ENCODE results near the gene AP3B2. TPM values are rescaled to one million over a fixed set of nuclear protein-coding genes. Genes with fewer than 3 reads are reported as not detected.

The AP3B2 gene, protein sequence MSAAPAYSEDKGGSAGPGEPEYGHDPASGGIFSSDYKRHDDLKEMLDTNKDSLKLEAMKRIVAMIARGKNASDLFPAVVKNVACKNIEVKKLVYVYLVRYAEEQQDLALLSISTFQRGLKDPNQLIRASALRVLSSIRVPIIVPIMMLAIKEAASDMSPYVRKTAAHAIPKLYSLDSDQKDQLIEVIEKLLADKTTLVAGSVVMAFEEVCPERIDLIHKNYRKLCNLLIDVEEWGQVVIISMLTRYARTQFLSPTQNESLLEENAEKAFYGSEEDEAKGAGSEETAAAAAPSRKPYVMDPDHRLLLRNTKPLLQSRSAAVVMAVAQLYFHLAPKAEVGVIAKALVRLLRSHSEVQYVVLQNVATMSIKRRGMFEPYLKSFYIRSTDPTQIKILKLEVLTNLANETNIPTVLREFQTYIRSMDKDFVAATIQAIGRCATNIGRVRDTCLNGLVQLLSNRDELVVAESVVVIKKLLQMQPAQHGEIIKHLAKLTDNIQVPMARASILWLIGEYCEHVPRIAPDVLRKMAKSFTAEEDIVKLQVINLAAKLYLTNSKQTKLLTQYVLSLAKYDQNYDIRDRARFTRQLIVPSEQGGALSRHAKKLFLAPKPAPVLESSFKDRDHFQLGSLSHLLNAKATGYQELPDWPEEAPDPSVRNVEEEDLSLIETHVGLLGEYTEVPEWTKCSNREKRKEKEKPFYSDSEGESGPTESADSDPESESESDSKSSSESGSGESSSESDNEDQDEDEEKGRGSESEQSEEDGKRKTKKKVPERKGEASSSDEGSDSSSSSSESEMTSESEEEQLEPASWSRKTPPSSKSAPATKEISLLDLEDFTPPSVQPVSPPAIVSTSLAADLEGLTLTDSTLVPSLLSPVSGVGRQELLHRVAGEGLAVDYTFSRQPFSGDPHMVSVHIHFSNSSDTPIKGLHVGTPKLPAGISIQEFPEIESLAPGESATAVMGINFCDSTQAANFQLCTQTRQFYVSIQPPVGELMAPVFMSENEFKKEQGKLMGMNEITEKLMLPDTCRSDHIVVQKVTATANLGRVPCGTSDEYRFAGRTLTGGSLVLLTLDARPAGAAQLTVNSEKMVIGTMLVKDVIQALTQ
- 1.5 and 1.6 TPM in 2 replicates for polyA plus RNA-seq (2013)

DNA sequence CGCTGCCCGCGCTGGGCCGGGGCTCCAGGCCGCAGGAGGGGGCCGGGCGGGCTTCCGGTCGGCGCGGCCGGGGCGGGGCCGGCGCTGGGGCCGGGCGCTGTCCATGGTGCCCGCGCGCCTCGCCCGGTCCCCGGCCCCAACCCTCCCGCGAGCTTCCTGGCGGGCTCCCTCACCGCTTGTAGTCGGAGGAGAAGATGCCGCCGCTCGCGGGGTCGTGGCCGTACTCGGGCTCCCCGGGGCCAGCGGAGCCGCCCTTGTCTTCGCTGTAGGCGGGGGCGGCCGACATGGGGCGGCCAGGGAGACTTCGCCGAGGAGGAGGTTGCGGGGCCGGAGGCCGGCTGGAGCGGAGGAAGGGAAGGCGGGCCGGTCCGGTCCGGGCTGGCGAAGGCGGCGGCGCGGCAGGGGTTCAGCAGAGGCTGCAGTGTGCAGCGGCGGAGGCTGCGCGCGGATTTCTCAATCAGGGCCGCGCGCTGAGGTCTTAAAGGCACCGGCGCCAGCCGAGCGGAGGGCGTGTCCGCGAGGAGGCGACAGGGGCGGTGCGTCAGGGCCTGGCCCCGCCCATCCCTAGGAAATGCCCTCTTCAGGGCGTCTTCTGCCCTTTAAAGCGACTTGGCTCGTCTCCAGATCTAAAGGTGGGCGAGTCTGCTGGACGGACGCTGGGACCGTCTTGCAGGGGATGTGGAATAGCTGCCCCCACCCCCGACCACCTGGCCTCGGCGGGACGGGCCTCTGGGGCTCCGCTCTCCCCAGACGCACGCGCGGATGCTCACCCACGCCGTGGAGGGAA is at the start of gene AP3B2:
Gene AP3B2 (minus strand): TSS at position 455 of the 787 bp plus-strand sequence. CDS start 169 bp downstream, at position 286.
- Histone ChIP-seq H3K18ac (ENCODE audit: low read length) (peak within 1 kb of the TSS; percentile 77), H3K9ac (ENCODE audit: low read length) (no peak within 1 kb of the TSS), H3K4ac (ENCODE audit: low read depth, low read length) (no peak within 1 kb of the TSS), H3K4me1 (ENCODE audit: control insufficient read depth in 1 of 2, insufficient read depth in 2 of 2, low read length in 2 of 2) (peaks cover 8 to 12% of the 10 kb centered on the region in 2 experiments), H3K4me2 (ENCODE audit: low read length) (peak within 1 kb of the TSS; percentile 96), H3K27me3 (ENCODE audit: insufficient read depth, low read length) (no peaks in the 10 kb centered on the region), H2AK5ac (ENCODE audit: low read length) (no peak within 1 kb of the TSS), H2BK12ac (ENCODE audit: low read length) (no peak within 1 kb of the TSS), H4K12ac (ENCODE audit: low read depth, low read length) (peak within 1 kb of the TSS; percentile 83), H3K23ac (ENCODE audit: low read length) (no peak within 1 kb of the TSS), H3K79me1 (ENCODE audit: low read length) (peaks cover 5% of the 10 kb centered on the region), H3K79me2 (ENCODE audit: control insufficient read depth, insufficient read depth, low read length, poor library complexity) (no peaks in the 10 kb centered on the region), H2BK5ac (ENCODE audit: low read depth, low read length, poor library complexity) (no peak within 1 kb of the TSS), H4K8ac (ENCODE audit: low read depth, low read length) (peak within 1 kb of the TSS; percentile 64), H3K4me3 (ENCODE audit: low read depth, low read length) (peak within 1 kb of the TSS; percentile 75), H3K36me3 (ENCODE audit: control insufficient read depth in 1 of 2, insufficient read depth in 2 of 2, low read length in 2 of 2) (no peaks in the 10 kb centered on the region), H4K91ac (ENCODE audit: low read depth, low read length) (peak within 1 kb of the TSS; percentile 21), H2AFZ (ENCODE audit: insufficient read depth, low read length, poor library complexity) (peak within 1 kb of the TSS; percentile 93), H3K14ac (ENCODE audit: low read length) (peak within 1 kb of the TSS; percentile 5), H3K27ac (ENCODE audit: low read depth, low read length) (no peak within 1 kb of the TSS), H3K9me3 (ENCODE audit: insufficient read depth, low read depth, low read length) (no peaks in the 10 kb centered on the region), H2BK120ac (ENCODE audit: insufficient read depth, low read length, poor library complexity) (peak within 1 kb of the TSS; percentile 4)
- peak; percentile 60 to 75 for DNase-seq
- WGBS (ENCODE audit: extremely low coverage, insufficient coverage, insufficient read length), result no CpG with 5 or more reads among the region's 95 CpGs

DNA sequence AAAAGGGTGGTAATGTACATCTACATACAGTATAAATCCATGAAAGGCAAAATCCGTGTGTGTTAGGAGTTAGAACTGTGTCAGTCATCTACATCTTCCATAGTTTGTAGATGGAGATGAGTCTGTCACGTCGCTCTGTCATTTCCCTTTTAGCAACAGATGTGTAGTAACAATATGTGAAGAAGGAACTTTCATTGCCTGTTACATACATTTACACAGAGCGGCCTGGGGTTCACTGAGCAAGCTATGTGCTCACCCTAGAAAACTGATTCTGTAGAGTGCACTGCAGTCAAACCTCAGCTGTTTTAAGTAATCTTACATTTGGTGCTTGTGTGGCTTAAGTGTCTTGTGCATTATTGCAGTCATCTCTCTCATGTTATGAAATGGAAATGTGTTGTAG is 41.6 kb upstream of the AP3B2 start:
- H3K27me3 ChIP-seq (ENCODE audit: insufficient read depth, low read length), result no peaks in the 10 kb centered on the region
- H4K12ac ChIP-seq (ENCODE audit: low read depth, low read length), result no peak overlapping the region
- H3K14ac ChIP-seq (ENCODE audit: low read length), result no peak overlapping the region
- no peak overlapping the region for H2AFZ ChIP-seq (ENCODE audit: insufficient read depth, low read length, poor library complexity)
- H2BK5ac ChIP-seq (ENCODE audit: low read depth, low read length, poor library complexity), result no peak overlapping the region
- peaks cover 0 to 11% of the 10 kb centered on the region in 2 experiments for H3K4me1 ChIP-seq (ENCODE audit: control insufficient read depth in 1 of 2, insufficient read depth in 2 of 2, low read length in 2 of 2)
- H3K4me3 ChIP-seq (ENCODE audit: low read depth, low read length), result no peak overlapping the region
- peak overlapping the region; percentile 87 for H3K4me2 ChIP-seq (ENCODE audit: low read length)
- H3K9me3 ChIP-seq (ENCODE audit: insufficient read depth, low read depth, low read length), result no peaks in the 10 kb centered on the region
- whole genome bisulfite sequencing (ENCODE audit: extremely low coverage, insufficient coverage, insufficient read length), result no CpG with 5 or more reads among the region's 4 CpGs
- peak overlapping the region; percentile 59 for H3K4ac ChIP-seq (ENCODE audit: low read depth, low read length)
- H3K18ac ChIP-seq (ENCODE audit: low read length), result no peak overlapping the region
- H3K79me1 ChIP-seq (ENCODE audit: low read length), result peaks cover 4% of the 10 kb centered on the region
- H3K36me3 ChIP-seq (ENCODE audit: control insufficient read depth in 1 of 2, insufficient read depth in 2 of 2, low read length in 2 of 2), result peaks cover 3 to 7% of the 10 kb centered on the region in 2 experiments
- no peak overlapping the region for H3K9ac ChIP-seq (ENCODE audit: low read length)
- H2BK12ac ChIP-seq (ENCODE audit: low read length), result no peak overlapping the region
- peak in 1 of 2 donors; percentile 2 for DNase-seq
- no peak overlapping the region for H4K8ac ChIP-seq (ENCODE audit: low read depth, low read length)
- no peak overlapping the region for H2BK120ac ChIP-seq (ENCODE audit: insufficient read depth, low read length, poor library complexity)
- no peak overlapping the region for H3K23ac ChIP-seq (ENCODE audit: low read length)
- no peak overlapping the region for H4K91ac ChIP-seq (ENCODE audit: low read depth, low read length)
- H2AK5ac ChIP-seq (ENCODE audit: low read length), result no peak overlapping the region
- peaks cover 5% of the 10 kb centered on the region for H3K79me2 ChIP-seq (ENCODE audit: control insufficient read depth, insufficient read depth, low read length, poor library complexity)
- H3K27ac ChIP-seq (ENCODE audit: low read depth, low read length), result no peak overlapping the region

- H3K4me2 ChIP-seq (ENCODE audit: low read length), result peak overlapping the region; percentile 87
- H3K23ac ChIP-seq (ENCODE audit: low read length), result no peak overlapping the region
- no peak overlapping the region for H2AK5ac ChIP-seq (ENCODE audit: low read length)
- WGBS (ENCODE audit: extremely low coverage, insufficient coverage, insufficient read length), result no CpG with 5 or more reads among the region's 8 CpGs
- no peak overlapping the region for H3K18ac ChIP-seq (ENCODE audit: low read length)
- no peak overlapping the region for H3K27ac ChIP-seq (ENCODE audit: low read depth, low read length)
- H3K27me3 ChIP-seq (ENCODE audit: insufficient read depth, low read length), result no peaks in the 10 kb centered on the region
- peak overlapping the region; percentile 56 for H4K8ac ChIP-seq (ENCODE audit: low read depth, low read length)
- no peak overlapping the region for H2BK12ac ChIP-seq (ENCODE audit: low read length)
- peak overlapping the region; percentile 6 for H2AFZ ChIP-seq (ENCODE audit: insufficient read depth, low read length, poor library complexity)
- H2BK5ac ChIP-seq (ENCODE audit: low read depth, low read length, poor library complexity), result no peak overlapping the region
- H4K12ac ChIP-seq (ENCODE audit: low read depth, low read length), result peak overlapping the region; percentile 12
- no peaks in the 10 kb centered on the region for H3K9me3 ChIP-seq (ENCODE audit: insufficient read depth, low read depth, low read length)
- H3K36me3 ChIP-seq (ENCODE audit: control insufficient read depth in 1 of 2, insufficient read depth in 2 of 2, low read length in 2 of 2), result peaks cover 3 to 5% of the 10 kb centered on the region in 2 experiments
- H3K79me2 ChIP-seq (ENCODE audit: control insufficient read depth, insufficient read depth, low read length, poor library complexity), result peaks cover 5% of the 10 kb centered on the region
- DNase-seq, result peak; percentile 28 to 39
- H4K91ac ChIP-seq (ENCODE audit: low read depth, low read length), result peak overlapping the region; percentile 7
- peaks cover 4% of the 10 kb centered on the region for H3K79me1 ChIP-seq (ENCODE audit: low read length)
- peak overlapping the region; percentile 33 for H3K14ac ChIP-seq (ENCODE audit: low read length)
- H2BK120ac ChIP-seq (ENCODE audit: insufficient read depth, low read length, poor library complexity), result no peak overlapping the region
- H3K4me3 ChIP-seq (ENCODE audit: low read depth, low read length), result peak overlapping the region; percentile 93
- H3K9ac ChIP-seq (ENCODE audit: low read length), result peak overlapping the region; percentile 87
- H3K4ac ChIP-seq (ENCODE audit: low read depth, low read length), result peak overlapping the region; percentile 5
- peaks cover 0 to 11% of the 10 kb centered on the region in 2 experiments for H3K4me1 ChIP-seq (ENCODE audit: control insufficient read depth in 1 of 2, insufficient read depth in 2 of 2, low read length in 2 of 2)
Measured at GRCh38 chr15:82750831-82751180, 41.1 kb upstream of the AP3B2 start.

Data from trophoblast cell (in vitro differentiated cells and primary cell).